Brain microvascular endothelial cell (primary cell): ENCODE results near the gene MBTPS1.

Experiments
- DNase-seq: peaks from one replicate; pipeline ENCODE4 v3.0.0-alpha.2; 2020
- H3K27ac ChIP-seq: fragments of 250-450 bp; sonication (Bioruptor Pico); 2 replicates; pipeline ENCODE4 v1.5.1; 2020; ENCODE audit warnings: mild to moderate bottlenecking, moderate library complexity
- H3K27me3 ChIP-seq: fragments of 250-450 bp; sonication (Bioruptor Pico); replicated peaks from 2 replicates; pipeline ENCODE4 v1.5.1; 2020; ENCODE audit warnings: mild to moderate bottlenecking
- H3K36me3 ChIP-seq: fragments of 250-450 bp; sonication (Bioruptor Pico); replicated peaks from 2 replicates; pipeline ENCODE4 v1.5.1; 2020; ENCODE audit warnings: mild to moderate bottlenecking
- H3K4me3 ChIP-seq: 2 replicates; pipeline ENCODE4 v1.5.1; 2011; ENCODE audit warnings: low read depth, mild to moderate bottlenecking, control low read depth, low read length, moderate library complexity
- CTCF ChIP-seq: IDR thresholded peaks from 2 replicates; pipeline ENCODE4 v1.5.1; 2011; ENCODE audit warnings: low read depth, mild to moderate bottlenecking, moderate library complexity, low read length, control low read depth, inconsistent platforms; ENCODE audit errors: missing control alignments
- in situ Hi-C: cut with HindIII; loops from 2 replicates; pipeline ENCODE4 v1.10.0; 2017; ENCODE audit warnings: low sequenced_read_pairs, low pct_ligation_motif_present

MBTPS1 gene

GRCh38 chr16:84139628-84140258, 23.0 kb upstream of the MBTPS1 start:
- H3K4me3 ChIP-seq: no peak overlapping the region
- no peak for TF ChIP-seq CTCF
- no peak overlapping the region for H3K27ac ChIP-seq
- in situ Hi-C loops: no loop called here
- DNase-seq: no peak
- no peaks in the 10 kb centered on the region for H3K36me3 ChIP-seq
- no peaks in the 10 kb centered on the region for H3K27me3 ChIP-seq

GRCh38 chr16:84138824-84139627, 22.3 kb upstream of the MBTPS1 start:
- Histone ChIP-seq H3K27me3 (no peaks in the 10 kb centered on the region), H3K36me3 (no peaks in the 10 kb centered on the region), H3K4me3 (no peak overlapping the region), H3K27ac (no peak overlapping the region)
- in situ Hi-C loops: no loop called here
- TF ChIP-seq CTCF: no peak
- DNase-seq: no peak

- TF ChIP-seq CTCF: no peak
- no peak for DNase-seq
- Histone ChIP-seq H3K36me3 (no peaks in the 10 kb centered on the region), H3K4me3 (no peak overlapping the region), H3K27ac (no peak overlapping the region), H3K27me3 (no peaks in the 10 kb centered on the region)
- in situ Hi-C loops: no loop called here
Observed at GRCh38 chr16:84138500-84138823, 21.7 kb upstream of the MBTPS1 start.

GRCh38 chr16:84137769-84138357, 21.1 kb upstream of the MBTPS1 start:
- Histone ChIP-seq H3K27me3 (no peaks in the 10 kb centered on the region), H3K27ac (no peak overlapping the region), H3K36me3 (no peaks in the 10 kb centered on the region), H3K4me3 (no peak overlapping the region)
- no peak for TF ChIP-seq CTCF
- in situ Hi-C loops: no loop called here
- DNase-seq: no peak

- no peak for DNase-seq
- in situ Hi-C loops: no loop called here
- TF ChIP-seq CTCF: no peak
- Histone ChIP-seq H3K4me3 (no peak overlapping the region), H3K36me3 (no peaks in the 10 kb centered on the region), H3K27ac (no peak overlapping the region), H3K27me3 (no peaks in the 10 kb centered on the region)
Observed at GRCh38 chr16:84137287-84137686, 20.5 kb upstream of the MBTPS1 start.
